ENCODE results near the gene TMC7.

DNA sequence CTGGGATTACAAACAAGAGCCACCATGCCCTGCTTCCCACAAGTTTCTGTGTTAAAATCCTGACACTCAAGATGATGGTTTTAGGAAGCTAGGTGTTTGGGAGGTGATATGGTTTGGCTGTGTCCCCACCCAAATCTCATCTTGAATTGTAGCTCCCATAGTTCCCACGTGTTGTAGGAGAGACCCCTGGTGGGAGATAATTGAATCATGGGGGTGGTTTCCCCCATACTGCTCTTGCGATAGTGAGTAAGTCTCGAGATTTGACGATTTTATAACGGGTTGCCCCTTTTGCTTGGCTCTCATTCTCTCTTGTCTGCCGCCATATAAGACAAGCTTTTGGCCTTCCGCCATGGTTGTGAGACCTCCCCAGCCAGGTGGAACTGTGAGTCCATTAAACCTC lies 40.3 kb upstream of the TMC7 start:
- TF ChIP-seq CTCF (IDR thresholded peaks at IDR 0.05) (no peak), EP300 (IDR thresholded peaks at IDR 0.05) (no peak), POLR2A (IDR thresholded peaks at IDR 0.05) (no peak), POLR2AphosphoS5 (IDR thresholded peaks at IDR 0.05) (no peak)
